CD1c-positive myeloid dendritic cell (primary cell): ENCODE data around the gene RETREG2.
A peak's percentile ranks its signal among the peaks of the same experiment; 100 is the strongest.
"Not testable (repeated sequence)": the region's sequence is repeated elsewhere in the genome, so short reads cannot be mapped to it uniquely, and the experiment has no call there.

ENCODE experiments used
- DNase-seq: peaks from one replicate; pipeline ENCODE4 v3.0.0-alpha.2; 2016; ENCODE audit errors: extremely low spot score

The RETREG2 gene

GRCh38 chr2:219186754-219187456, 8.8 kb downstream of the RETREG2 start:
- no peak for DNase-seq

- no peak for DNase-seq
Observed at GRCh38 chr2:219197388-219197787, 19.3 kb downstream of the RETREG2 start.

GRCh38 chr2:219198974-219199373, 20.9 kb downstream of the RETREG2 start:
- no peak for DNase-seq

GRCh38 chr2:219199470-219200211, 21.6 kb downstream of the RETREG2 start:
- no peak for DNase-seq

GRCh38 chr2:219200502-219201326, 22.6 kb downstream of the RETREG2 start:
- not testable (repeated sequence) for DNase-seq

- DNase-seq = not testable (repeated sequence)
Observed at GRCh38 chr2:219201331-219201730, 23.3 kb downstream of the RETREG2 start.

- no peak for DNase-seq
Observed at GRCh38 chr2:219204425-219205164, 26.5 kb downstream of the RETREG2 start.

- no peak for DNase-seq
Observed at GRCh38 chr2:219205165-219205538, 27.1 kb downstream of the RETREG2 start.

GRCh38 chr2:219205981-219206327, 27.9 kb downstream of the RETREG2 start:
- no peak for DNase-seq

- DNase-seq = peak; percentile 98
Observed at GRCh38 chr2:219206328-219207133, 28.5 kb downstream of the RETREG2 start, which contains the start of gene ZFAND2B. Gene ZFAND2B, plus strand, starts transcription at chr2:219206782. Its CDS starts 206 bp downstream, at chr2:219206988.

GRCh38 chr2:219207134-219207883, 29.2 kb downstream of the RETREG2 start:
- no peak for DNase-seq

GRCh38 chr2:219207884-219208740, 30.0 kb downstream of the RETREG2 start:
- DNase-seq = no peak

- DNase-seq = no peak
Observed at GRCh38 chr2:219209236-219210195, 31.4 kb downstream of the RETREG2 start.

- no peak for DNase-seq
Observed at GRCh38 chr2:219210196-219210885, 32.3 kb downstream of the RETREG2 start.

GRCh38 chr2:219210886-219211362, 32.8 kb downstream of the RETREG2 start:
- no peak for DNase-seq

- no peak for DNase-seq
Observed at GRCh38 chr2:219213026-219213415, 34.9 kb downstream of the RETREG2 start.

GRCh38 chr2:219213486-219214071, 35.5 kb downstream of the RETREG2 start:
- DNase-seq = no peak
